HG03025 (cell line): ENCODE results near the gene ELF2.
A peak's percentile ranks its signal among the peaks of the same experiment; 100 is the strongest.
"Not testable (repeated sequence)": the region's sequence is repeated elsewhere in the genome, so short reads cannot be mapped to it uniquely, and the experiment has no call there.

Experiments used
- ATAC-seq: cut with Tn5 transposase; IDR thresholded peaks from one replicate; pipeline ENCODE4 v1.9.1; 2021; ENCODE audit warnings: mild to moderate bottlenecking, moderate library complexity; ENCODE audit not compliant: unreplicated experiment, low FRiP score

The ELF2 gene

DNA sequence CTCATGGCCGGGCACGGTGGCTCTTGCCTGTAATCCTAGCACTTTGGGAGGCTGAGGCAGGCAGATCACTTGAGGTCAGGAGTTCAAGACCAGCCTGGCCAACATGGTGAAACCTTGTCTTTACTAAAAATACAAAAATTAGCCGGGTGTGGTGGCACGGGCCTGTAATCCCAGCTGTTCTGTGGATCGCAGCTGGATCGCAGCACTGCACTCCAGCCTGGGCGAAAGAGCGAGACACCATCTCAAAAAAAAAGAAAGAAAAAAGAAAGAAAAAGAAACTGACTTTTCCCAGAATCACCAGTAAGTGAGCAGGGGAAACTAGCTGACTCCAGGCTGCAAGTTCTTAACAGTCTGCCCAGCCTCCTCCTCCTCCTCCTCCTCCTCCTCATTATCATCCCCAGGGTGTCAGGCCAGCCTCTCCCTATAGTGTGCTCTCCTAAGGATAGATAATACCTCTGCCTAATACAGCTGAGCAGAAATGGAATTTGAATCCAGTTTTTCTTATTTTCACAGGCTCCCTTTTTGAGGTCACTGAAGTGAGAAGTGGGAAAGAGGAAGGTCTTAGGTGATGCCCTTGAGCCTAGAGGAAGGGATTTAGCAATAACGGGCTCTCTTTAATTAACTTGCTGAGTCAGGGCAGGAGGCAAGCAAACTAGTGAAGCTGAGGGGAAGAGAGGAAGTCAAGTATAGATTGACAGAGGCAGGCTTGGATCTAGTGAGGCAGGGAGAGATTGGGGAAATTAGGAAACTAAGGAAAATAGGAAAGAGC, 11.8 kb upstream of the ELF2 start:
- no peak for ATAC-seq

DNA sequence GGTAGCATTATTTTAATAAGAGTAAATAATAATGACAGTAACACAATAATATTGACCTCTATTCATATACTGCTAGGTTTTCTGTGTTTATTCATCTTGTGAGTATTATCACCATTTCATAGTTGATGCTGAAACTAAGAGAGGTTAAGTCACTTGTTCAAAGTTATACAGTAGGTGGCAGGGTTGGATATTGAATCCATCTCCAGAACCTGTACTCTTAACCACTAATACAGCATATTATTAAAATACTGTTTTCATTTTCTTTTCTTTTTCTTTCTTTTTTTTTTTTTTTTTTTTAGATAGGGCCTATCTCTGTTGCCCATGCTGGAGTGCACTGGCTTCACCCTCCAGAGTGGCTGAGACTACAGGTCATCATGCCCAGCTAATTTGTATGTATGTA, 7.1 kb upstream of the ELF2 start:
- ATAC-seq, result no peak

DNA sequence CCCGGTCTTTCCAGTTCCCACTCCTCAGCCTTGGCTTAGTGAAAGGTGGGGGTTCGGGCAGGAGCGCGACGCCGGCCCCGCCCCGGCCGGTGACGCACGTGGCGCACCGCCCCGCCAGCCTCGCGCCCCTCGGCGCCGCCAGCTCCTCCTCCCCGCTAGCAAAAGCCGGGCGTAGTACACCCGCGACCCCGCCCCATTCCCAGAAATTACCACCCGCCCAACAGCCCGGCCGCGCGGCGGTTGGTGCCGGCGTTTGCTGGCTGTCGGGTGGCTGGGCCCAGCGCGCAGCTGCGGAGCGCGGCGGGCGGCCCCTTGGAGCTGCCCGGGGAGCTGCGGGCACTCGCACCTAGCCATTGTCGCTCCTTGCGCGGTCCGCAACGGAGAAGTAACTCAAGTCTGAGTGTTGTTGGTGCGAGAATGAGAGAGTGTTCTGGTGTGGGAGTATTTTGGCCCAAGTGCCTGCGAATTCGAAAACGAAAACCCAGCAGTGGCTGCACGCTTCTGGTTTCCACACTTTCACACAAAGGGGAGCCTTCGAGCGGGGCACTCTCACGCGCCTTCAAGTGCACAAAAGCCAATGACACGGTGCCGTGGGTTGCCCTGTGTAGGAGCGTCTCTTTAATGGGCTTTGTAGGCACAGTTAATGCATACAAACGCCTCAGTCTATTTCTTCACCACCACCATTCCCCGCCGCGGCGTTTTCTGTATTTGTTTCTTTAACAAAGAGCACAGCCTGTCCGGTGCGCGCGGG, 1.0 kb upstream of the ELF2 start:
- peak; percentile 69 for ATAC-seq

DNA sequence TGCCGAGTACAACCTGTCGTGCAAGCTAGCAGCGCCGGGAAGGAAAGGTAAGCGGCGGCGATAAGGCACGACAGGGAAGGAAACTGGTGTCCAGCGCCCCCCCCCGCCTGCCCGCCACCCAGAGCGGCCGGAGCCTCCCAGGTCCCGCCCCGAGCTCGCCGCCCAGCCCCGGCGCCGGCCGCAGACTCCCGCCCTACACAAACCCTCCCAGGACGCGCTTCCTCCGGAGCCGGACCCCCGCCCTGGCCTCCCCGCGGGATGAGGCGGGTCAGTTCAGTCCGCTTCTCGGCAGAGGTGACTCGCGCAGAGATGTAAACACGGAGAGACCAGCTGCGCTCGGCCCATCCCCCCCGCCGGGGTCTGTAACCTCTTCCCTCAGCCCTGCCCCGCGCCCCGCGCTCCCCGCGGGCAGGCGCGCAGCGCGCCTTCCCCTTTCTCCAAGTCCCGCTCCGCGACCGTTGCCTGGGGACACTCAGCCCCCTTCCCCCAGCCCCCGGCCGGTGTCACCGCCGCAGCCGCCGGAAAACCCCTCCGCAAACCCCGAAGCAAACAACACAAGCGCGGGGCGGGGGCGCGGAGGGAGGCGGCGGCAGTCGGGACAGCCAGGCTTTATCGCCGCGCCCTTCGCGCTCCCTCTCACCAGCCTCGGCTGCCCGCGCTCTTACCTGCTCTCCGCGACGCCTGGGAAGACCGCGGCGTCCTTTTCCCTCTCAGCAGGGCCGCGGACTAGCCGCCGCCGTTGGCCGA, 543 bp downstream of the ELF2 start:
- ATAC-seq, result peak; percentile 19

DNA sequence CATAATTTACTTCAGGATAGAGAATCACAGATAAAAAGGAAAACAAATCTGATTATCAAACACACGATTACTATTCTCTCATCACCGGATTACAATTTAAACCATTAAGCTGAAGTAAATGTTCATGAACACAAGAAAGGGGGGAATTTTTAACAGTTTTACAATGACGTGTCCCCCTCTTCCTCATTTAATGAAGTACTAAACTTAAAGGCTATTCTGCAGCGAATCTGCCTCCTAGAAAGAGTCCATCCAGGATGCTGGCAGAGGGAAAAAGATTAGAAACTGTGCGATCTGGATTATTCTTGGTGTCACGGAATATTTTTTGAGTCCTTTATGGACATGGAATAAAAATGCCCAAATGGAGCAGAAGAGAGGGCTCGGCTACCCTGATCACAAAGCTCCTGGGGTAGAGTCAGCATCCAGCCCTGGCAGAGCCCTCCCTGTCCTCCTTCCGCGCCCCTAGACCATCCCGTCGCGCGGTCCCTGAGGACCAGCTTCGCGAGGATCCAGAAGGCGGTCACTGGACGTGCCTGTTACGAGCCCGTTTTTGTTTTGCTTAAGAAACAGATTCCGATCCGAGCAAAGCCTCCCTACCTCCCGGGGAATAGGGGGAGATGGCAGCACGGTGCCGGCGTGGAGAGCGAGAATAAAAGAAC, 1.2 kb downstream of the ELF2 start:
- no peak for ATAC-seq

DNA sequence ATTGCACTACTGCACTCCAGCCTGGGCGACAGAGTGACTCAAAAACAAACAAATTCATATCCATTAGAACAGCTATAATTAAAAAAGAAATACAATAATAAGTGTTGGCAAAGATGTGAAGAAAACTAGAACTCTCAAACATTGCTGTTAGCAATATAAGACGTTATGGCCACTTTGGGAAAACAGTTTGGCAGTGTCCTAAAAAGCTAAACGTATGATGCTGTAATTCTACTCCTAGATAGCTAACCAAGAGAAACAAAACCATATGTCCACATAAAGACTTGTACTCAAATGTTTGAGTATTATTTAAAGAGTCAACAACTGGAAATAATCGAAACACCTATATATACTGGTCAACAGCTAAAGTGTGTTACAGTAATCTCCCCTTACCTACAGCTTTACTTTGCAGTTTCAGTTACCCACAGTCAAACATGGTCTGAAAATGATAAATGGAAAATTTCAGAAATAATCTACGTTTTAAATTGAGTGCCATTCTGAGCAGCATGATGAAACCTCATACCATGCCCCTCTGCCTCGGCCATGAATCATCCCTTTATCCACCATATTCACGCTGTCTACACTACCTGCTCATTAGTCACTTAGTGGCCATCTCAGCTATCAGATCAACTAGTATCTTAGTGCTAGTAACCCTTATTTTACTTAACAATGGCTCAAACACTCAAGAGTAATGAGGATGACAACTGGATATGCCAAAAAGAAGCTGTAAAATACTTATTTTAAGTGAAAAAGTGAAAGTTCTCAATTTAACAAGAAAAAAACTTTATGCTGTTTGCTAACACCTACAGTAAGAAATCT, 4.9 kb downstream of the ELF2 start:
- ATAC-seq, result no peak

DNA sequence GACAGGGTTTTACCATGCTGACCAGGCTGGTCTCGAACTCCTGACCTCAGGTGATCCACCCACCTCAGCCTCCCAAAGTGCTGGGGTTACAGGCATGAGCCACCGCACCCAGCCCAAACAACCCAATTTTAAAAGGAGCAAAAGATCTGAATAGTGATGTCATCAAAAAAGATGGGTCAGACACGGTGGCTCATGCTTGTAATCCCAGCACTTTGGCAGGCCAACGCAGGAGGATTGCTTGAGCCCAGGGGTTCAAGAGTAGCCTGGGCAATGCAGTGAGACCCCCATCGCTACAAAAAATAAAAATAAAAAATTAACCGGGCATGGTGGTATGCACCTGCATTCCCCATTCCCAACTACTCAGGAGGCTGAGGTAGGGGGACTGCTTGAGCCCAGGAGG, 6.1 kb downstream of the ELF2 start:
- no peak for ATAC-seq

DNA sequence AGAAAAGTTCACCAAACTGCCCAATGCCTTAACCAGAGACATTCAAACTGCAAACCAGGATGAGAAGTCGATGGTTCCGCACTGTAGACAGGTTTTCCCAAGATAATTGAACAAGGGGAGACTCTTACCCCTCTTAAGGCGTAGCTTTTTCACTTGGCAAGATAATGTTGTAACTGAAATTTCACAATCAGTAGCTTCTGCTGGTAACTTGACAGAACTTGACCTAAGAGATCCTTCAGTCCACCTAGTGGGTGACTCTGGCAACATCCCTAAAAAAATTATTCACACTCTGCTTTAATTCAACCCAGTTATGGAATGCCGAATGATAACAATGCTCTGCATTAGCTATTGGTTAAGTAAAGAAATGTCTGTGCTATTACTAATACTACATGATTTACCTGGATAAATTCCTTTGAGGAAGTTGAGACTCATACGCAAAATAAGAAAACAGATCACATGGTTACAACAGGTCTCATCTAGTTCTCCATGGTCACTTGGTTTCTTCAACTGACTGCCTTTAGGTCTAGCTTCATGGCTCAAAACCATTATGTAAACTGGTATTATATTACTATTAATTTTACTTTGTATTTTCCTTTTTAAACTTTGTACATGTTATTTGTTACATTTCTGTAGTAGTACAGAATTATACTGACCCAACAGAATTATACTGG, 9.1 kb downstream of the ELF2 start:
- ATAC-seq, result no peak

DNA sequence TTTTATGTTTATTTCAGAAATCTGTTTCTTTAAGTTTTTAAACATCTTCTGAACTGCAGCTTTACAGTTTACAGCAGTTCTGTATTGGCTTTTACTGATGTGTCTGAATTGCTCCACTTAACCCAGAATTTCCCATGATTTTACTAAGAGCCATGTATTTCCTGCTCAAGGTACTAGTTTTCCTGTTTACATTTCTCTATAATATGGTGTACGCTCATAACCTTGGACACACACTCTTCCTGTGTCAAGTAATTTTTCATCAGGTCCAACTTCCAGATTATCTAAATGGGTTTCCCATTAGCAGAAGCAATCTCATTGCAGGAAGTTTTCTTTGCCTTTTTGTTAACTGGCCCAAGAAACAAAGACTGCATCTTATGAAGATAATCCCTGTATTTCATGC, 12.3 kb downstream of the ELF2 start:
- no peak for ATAC-seq

DNA sequence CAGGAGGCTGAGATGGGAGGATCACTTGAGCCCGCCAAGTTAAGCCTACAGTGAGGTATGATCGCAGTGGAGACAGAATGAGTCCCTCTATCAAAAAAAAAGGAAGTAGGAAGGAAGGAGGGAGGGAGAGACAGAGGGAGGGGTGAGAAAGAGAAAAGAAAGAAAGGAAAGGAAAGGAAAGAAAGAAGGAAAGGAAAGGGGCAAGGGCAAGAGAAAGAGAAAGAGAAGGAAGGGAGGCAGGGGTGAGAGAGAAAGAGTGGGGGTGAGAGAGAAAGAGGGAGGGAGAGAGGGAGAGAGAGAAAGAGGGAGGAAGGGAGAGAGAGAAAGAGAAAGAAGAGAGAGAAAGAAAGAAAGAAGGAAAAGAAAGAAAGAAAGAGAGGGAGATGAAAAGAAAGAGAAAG, 13.2 kb downstream of the ELF2 start:
- no peak for ATAC-seq

DNA sequence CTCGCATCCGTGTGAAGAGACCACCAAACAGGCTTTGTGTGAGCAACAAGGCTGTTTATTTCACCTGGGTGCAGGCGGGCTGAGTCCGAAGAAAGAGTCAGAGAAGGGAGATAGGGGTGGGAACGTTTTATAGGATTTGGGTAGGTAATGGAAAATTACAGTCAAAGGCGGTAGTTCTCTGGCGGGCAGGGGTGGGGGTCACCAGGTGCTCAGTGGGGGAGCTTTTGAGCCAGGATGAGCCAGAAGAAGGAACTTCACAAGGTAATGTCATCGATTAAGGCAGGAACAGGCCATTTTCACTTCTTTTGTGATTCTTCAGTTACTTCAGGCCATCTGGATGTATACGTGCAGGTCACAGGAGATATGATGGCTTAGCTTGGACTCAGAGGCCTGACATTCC, 19.0 kb downstream of the ELF2 start:
- not testable (repeated sequence) for ATAC-seq

DNA sequence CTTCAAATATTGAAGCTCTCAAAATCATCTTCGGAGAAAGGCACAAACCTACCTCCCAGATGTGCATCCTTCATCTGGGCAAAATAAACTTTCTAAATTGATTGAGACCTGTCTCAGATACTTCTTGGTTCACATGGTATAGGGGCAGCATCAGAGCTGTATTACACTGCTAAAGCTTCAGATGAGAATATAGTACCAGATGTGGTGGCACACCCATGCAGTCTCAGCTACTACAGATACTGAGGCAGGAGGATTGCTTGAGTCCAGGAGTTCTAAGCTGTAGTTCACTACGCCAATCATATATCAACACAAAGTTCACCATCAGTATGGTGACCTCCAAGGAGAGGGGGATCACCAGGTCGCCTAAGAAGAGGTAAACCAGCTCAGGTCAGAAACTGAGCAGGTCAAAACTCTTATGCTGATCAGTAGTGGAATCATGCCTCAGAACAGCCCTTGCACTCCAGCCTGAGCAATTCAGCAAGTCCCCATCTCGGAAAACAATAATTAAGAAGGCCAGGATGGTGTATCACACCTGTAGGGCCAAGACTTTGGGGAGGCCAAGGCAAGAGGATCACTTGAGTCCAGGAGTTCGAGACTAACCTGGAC, 22.0 kb downstream of the ELF2 start:
- no peak for ATAC-seq

DNA sequence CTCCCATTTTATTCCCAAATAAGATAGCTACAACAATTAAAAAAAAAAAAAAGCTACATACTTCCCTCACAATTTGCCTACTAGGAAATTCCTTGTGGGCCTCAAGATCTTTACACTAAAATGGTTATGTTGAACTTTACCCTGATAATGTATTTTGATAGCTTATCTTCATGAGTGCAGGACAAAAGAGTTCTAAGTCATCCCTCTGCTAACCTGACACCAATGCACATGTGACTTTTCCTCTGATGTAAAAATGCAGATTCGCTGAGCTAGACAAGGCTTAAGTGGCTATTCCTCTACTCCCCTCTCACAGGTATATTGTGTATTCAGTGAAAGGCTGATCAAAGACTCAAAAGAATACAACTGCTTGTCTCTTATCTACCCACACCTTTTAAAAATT, 22.5 kb downstream of the ELF2 start:
- ATAC-seq, result no peak

DNA sequence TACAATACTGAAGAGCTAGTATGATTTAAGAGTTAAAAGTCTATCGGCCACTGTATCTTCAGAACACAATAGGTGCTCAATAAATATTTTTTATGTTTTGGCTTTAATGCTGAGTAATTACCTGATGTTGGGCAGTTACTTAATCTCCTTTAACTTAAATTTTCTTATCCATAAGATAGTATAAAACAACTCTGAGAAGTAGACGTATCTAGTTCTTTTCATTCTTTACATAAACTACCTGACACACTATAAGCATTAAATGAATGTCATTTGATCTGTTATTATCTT, 22.9 kb downstream of the ELF2 start:
- no peak for ATAC-seq

DNA sequence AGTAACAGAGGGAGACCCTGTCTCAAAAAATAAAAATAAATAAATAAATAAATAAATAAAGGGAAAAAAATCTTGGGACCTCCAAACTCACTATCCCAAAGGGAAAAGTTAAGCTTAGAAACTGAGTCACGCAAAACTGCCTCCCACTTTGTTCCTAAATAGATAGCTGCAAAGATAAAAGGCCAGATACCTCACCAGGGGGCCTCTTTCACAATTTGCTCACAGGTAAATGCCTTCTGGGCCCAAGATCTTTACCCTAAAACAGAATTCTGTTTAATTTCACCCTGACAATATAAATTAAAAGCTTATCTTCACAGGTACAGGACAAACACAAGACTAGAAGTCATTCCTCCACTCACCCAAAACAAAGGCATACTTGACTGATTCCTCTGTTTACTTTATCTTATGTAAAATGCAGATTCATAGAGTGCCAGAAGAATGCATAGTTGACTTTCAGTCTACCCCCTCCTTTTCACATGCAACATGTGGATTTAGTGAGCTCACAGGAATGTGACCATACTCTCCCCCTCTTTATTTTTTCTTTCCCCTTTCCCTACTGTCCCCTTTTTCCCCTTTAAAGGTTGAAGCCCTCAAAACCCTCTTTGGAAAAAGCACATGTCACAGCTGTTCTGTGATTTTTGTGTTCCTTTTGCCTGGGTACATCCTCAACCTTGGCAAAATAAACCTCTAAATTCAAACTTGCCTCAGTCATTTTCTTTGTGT, 23.4 kb downstream of the ELF2 start:
- no peak for ATAC-seq

DNA sequence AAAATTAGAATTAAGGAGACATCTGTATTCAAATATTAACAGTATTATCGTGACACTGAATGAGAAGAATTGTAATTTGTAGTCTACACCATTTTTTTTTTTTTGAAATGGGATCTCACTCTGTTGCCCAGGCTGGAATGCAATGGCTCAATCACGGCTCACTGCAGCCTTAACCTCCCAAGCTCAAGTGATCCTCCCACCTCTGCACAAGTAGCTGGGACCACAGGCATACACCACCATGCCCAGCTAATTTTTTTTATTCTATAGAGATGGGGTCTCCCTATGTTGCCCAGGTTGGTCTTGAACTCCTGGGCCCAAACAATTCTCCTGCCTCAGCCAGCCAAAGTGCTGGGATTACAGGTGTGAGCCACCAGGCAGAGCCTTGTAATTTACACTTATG, 24.8 kb downstream of the ELF2 start:
- ATAC-seq, result no peak

DNA sequence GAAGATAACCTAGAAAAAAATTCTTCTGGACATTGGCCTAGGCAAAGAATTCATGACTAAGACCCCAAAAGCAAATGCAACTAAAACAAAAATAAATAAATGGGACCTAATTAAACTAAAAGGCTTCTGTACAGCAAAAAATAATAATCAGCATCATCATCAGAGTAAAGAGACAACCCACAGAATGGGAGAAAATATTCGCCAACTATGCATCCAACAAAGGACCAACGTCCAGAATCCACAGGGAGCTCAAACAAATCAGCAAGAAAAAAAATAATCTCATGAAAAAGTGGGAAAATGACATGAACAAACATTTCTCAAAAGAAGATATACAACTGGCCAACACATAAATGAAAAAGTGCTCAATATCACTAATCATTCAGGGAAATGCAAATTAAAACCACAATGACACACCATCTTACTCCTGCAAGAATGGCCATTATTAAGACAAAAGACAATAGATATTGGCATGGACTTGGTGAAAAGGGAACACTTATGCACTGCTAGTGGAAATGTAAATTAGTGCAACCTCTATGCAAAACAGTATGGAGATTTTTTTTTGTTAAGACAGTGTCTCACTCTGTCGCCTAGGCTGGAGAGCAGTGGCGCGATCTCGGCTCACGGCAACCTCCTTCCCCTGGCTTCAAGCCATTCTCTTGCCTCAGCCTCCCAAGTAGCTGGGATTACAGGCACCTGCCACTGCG, 29.9 kb downstream of the ELF2 start:
- ATAC-seq, result no peak

DNA sequence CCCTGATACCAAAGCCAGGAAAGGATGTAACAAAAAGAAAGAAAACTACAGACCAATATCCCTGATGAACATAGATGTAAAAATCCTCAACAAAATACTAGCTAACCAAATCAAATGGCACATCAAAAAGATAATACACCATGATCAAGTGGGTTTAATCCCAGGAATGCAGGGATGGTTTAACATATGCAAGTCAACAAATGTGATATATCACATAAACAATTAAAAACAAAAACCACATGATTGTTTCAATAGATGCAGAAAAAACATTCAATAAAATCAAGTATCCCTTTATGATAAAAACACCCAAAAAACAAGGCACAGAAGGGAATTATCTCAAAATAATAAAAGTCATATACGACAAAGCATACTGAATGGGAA, 31.5 kb downstream of the ELF2 start:
- no peak for ATAC-seq
